Stimulated activated CD4-positive, alpha-beta T cell treated with anti-CD3 and anti-CD28 coated beads, Interleukin-1b, Interleukin-23, amount 100 ng/mL, for 4 hours (primary cell): ENCODE measurements around the gene PODXL2.
"Not testable (repeated sequence)": the region's sequence is repeated elsewhere in the genome, so short reads cannot be mapped to it uniquely, and the experiment has no call there.

Experiments
- DNase-seq, 2 donors: peaks; one replicate each; pipeline ENCODE4 v3.0.0-alpha.2; 2020; ENCODE audit warnings: low read depth in 2 of 2

PODXL2 gene

DNA sequence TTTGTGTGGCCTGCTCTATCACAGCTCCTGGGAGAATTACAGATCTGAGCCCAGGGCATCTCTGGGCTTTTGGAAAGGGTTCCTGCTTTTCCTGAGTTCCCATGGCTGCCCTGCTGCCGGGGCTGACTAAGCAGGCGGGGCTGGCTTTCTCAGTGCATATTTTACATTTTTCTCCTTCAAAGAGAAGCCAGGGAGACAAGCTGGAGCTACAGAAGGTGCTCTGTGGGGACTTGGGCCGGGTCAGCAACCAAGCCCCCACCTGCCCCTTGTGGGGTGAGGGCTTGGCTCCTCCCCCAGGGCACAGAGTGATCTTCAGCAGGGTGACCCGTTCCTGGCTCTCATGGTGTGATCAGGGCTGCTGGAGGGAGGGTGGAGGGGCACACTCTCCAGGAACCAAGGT lies 61.1 kb downstream of the PODXL2 start:
- no peak for DNase-seq

DNA sequence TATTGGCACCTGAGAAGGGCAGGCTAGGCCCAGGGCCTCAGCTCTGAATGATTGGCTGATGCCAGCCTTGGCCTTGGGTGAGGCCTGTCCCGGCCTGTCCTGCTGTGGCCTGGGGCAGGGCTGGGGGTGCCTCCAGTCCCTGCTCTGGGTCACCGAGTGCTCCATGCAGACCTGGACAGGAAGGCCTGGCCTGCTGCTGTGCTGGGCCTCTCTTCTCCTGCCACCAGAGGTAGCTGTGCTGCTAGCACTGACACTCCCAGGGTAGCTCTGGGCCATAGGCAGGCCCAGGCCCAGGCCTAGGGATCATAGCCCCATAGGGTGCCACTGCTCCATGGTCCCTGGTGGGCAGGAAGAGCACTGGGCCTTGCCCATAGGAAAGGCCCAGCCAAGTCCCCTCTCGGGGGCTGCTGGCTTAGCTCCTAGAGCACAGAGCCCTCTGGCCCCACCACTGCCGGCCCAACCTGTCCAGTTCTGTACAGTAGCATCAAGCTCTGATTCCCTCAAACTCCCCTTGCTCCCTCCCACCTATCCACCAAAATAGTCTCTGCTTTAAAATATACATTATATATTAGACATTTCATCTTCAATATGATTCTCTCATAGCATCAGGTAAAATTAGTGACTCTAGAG lies 62.0 kb downstream of the PODXL2 start:
- no peak for DNase-seq

DNA sequence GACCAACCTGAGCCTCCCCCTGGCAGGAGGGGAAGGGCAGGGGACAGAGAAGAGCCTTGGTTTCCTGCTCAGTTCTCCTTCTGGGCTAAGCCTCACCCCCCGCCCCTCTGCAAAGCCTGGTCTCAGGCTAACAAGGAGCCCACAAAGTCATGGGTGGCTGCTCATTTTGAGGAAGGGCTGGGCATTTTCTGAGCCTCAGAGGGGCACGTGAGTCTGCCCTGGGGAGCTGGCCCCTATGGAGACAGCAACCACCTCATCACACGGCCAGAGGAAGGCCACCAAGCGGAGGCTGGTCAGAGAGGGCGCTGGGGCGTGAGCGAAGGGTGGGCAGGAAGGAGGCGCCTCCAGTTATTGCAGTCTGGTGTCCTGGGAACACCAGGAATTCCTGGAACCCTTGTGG lies 62.5 kb downstream of the PODXL2 start:
- no peak for DNase-seq

DNA sequence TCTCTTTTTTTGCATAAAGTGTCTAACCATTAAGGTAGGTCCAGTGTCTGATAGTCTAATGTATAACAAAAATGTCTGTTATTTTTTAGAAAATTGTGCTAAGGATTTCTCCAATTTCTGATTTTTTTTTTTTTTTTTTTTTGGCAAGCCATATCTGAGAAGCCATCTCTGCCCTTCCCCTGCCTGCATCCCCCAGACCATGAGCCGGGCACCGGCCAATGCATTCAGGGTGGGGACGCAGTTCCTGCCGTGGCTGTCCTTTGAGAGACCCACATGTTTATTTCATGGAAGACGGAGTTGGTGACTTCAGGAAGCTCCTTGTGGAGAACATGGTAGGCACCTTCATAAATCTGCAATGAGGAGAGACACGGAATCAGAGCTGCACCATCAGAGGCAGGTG lies 63.0 kb downstream of the PODXL2 start:
- DNase-seq = no peak

DNA sequence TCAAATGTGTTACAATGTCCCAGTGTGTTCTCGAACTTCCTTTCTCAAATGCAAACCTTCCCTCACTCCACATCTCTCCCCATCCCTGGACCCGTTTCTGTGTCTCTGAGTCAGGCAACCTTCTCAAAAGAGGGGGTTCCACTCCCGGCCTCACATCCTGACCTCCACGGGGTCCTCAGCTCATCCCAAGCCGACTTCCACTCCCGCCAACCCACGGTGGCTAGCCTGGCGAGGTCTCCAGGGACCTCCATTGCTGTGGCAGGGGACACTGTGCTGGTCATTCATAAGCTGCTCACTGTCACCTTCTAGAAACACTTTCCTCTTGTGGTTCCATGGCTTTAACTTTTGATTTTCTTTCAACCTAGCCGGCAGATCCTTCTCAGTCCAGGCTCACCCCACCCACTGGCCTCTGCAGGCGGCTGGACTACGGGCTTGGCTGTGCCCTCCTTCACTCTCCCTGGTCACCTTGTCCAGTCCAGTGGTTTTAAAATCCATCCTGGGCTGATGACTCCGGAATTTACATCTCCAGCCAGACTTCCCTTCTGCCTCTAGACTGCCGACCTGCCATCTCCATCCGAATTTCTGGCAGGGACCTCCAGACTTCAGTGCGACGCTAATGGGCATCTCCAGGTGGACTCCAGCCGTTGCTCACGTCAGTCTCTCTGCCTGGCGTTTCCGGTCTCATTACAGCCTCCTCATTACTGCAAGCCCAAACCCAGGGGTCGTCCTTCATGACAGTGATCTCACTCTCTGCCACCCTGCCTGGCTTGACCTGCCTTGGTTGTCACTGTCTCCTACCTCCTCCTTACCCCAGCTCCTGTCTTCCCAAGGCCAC lies 63.7 kb downstream of the PODXL2 start:
- no peak for DNase-seq

DNA sequence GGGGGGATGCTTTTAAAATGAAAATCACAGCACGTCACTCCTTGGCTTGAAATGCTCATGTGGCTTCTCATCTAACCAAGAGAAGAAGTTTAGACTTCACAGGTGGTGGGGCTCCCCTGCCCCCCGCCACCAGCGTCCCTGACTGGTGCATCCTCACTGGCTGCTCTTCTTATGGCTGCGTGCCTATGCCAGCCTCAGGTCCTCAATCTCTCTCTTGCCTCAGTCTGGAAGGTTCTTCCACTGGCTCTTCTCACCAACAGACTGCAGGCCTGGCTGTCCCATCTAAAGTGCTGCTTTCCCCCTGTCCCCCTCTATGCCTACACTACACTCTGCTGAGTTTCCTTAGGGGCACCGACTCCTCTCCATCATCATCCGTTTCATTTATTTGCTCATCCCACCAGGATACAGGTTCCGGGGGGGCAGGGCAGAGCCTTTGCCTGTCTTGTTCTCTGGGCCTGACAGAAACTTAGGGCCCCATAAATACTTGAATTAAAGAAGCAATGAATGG lies 64.4 kb downstream of the PODXL2 start:
- DNase-seq = no peak

DNA sequence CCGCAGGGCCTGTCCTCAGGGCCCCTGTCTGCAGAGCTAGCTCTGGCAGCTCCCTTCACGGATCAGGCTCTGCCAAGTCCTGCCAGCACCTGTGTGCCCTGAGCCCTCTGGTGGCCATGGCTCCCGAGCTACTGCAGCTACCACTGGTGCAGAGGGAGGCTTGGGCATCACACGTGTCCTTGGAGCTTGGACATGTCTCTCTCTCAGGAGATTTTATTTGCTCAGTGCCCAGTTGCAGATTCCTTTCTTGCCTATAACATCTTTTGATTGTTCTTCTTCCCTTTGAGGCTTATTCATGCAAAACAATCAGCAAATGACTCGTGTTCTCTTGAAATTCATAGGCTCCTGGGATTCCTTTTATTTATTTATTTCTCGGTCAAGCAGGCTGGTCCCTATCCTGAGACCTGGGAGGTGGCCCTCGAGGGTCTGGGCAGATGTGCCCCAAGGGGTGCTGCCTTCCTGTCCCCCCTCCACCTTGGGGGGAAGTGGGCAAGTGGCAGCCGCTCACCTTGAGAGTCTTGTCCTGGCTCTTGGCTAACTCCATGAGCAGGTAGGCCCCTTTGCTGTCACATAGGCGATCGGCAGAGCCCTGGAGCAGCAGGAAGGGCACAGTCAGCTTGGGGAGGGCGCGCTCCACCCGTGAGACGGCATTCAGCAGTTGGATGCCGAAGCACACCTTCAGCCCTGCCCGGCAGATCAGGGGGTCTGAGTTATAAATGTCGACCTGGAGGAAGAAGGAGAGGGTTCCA lies 65.7 kb downstream of the PODXL2 start:
- DNase-seq = peak in 1 of 2 donors; percentile 13

DNA sequence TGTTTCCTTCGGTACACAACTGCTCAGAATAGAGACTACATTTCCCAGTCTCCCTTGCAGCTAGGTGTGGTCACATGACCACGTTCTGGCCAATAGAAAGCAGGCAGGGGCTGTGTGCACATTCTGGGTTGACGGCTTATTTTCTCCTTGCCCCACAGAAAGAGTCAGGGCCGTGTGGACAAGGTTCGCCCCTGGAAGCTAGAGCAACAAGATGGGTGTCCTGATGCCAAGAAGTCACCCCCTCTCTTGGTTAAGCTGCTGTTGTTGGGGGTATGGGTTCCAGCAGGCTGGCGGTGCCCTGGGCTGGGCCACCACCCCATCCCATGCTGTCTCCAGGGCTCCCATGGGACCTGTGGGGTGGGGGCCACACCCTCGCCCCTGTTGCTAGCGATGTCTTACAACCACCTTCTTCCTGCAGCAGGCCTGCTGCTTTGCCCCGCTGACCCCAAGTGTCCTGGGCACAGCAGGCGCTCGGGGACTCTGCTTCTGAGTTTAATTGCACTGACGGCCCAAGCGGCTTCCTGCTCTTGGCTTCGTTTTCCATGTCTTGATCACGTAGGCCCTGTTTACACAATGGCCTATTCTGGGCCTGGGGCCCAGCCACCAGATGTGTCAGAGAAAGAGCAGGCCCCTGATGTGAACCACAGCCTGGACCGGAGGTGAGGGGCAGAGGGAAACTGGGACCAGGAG lies 68.7 kb downstream of the PODXL2 start:
- peak in 1 of 2 donors; percentile 19 for DNase-seq

DNA sequence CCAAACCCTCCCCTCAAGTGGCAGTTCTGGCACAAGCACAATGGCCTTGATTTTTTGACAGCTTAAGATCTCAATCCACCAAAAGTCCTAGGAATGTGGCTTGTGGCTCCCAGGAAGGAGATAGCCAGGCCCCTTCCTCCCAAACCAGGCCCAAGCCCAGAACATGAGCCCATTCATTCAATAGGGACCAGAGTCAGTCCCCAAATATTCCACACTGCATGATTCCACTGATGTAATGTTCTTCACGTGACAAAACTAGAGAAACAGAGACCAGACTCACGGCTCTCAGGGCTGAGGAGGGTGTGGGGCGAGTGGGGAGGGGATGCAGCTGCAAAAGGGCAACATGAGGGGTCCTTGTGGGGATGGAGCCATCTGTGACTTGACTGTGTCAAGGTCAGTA lies 69.3 kb downstream of the PODXL2 start:
- DNase-seq = no peak

DNA sequence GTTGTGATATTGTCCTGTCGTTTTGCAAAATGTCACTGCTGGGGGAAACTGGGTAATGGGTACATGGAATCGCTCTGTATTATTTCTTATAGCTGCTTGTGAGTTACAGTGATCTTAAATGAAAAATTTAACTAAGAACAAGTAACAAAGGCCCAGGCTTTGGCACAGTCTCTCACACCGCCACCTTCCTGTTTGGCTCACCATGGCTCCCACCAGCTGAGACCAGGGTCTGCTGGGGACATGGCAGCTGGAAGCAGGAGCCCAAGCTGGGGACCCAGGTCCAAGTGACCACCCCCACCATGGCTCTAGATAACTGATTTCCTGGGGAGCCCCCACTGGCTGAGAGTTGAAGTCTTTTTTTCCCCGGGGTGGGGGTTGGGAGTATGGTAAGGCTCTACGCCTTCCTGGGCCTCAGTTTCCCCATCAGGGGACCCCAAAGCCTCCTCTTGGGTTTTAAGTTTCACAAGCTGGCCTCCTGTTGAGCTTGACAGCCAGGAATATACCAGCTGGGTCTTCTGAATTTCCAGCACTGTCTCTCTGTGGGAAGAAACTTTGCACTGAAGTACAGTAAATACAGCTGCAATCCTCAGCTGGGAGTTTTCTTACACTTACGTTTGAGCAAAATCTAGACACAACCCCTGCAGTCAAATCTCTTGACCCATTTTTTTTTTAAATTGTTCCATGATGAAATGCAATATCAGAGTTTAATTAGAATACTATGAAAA lies 69.9 kb downstream of the PODXL2 start:
- no peak for DNase-seq

DNA sequence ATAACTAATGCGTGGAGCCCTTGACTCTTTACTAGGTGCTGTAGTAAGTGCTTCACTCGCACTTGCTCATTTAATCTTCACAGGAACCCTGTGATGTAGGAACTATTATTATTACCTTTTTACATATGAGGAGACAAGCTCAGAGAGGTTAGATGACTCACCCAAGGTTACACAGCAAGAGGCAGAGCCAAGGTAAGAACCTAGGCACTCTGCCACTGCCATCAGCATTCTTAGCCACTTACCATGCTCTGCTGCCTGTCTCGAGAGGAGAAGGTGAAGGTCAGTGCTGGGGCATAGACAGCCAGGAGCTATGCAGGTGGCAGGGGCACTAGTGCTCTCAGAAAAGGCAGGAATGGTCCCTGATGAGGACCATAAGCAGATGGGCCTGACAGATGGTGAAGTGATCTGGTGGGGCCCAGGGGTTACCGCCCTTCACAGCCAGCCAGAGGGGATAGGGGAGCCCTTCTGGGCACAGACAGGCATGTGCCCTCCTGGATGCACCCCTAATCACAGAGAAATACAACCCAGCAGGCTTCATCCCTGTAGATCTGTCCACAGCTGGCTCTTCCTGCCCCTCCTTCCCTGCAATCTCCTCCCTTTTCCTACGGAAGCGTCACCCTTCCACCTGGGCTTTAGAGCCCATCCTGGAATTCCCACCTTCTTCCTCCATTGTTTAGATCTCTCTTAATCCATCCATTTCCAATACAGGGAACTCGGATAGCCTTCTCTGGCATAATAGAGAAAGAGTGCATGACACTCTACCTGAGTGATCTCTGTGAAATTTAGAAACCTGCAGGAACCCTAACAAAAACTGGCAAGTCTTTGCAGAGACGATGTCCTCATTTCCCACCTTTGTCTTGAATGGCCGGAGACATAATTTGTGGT lies 70.7 kb downstream of the PODXL2 start:
- DNase-seq = no peak

DNA sequence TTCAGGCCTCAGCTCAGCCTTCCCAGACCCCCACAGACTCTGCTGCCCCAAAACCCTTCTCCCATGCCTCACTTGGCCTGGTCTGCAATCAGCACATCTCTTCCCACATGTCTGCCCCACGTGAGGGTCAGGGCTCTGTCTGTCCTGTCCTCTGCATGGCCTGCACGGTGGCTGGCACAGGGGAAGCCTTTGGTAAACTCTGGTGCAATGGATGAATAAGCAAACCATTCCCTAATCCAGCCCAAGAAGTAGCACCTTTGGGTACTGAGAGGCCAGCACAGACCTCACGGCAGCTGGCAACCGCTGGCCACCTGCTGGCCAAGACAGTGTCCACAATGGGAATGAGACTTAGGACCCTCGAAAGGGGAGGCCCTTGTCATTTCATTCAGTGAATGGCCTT lies 71.4 kb downstream of the PODXL2 start:
- DNase-seq = no peak

DNA sequence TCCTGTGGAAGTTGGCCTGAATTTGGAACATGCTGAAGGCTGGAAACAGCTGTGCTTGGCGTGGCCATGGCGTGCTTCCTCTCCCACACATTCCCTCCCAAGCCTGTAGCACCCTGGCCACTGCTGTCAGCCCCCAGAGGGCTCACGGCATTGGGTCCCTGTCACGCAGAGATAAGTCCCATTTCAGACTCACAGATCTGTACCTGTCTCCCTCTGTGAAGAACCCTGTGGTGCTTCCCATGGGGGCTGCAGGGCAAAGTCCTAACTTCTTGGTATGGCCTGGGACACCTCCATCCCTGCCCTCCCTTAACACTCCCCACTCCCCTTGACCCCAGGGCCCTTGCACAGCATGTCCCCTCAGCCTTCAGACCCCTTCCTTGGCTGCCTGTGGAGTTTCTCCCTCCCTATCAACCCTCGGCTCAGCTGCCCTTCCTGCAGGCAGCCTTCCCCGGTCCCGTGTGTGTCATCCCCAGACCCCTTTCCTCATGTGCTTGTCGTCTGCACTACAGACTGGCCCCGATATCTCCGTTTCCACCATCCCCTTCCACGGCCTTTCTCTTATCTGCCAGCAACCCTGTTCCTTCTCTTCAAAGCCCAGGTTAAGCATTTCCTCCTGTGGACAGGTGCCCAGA lies 72.4 kb downstream of the PODXL2 start:
- DNase-seq = no peak

DNA sequence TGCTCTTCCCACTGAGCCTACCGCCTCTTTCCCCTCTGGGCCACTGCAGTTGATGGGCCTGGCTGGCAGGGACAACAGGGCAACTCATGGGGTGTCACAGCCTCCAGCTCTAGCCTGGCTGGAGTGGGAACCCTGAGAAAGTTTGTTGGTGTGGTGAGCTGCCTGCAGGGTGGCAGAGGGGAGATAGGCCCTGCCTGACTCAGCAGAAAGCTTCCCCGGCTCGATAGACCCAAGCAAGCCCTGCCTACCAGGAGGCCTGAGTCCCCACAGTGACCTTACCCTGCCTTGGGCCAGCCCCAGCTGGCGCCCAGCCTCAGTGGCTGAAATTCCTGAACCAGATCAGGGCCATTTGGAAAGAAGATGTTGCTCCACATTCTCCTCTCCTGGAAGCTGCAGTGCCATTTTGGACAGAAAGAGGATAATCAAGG lies 73.2 kb downstream of the PODXL2 start:
- no peak for DNase-seq

DNA sequence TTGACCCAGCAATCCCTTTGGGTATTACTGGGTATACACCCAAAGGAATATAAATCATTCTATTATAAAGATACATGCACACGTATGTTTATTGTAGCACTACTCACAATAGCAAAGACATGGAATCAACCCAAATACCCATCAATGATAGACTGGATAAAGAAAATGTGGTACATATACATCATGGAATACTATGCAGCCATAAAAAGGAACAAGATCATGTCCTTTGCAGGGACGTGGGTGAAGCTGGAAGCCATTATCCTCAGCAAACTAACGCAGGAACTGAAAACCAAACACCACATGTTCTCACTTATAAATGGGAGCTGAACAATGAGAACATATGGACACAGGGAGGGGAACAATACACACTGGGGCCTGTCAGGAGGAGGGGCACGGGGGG lies 75.9 kb downstream of the PODXL2 start:
- DNase-seq = not testable (repeated sequence)

DNA sequence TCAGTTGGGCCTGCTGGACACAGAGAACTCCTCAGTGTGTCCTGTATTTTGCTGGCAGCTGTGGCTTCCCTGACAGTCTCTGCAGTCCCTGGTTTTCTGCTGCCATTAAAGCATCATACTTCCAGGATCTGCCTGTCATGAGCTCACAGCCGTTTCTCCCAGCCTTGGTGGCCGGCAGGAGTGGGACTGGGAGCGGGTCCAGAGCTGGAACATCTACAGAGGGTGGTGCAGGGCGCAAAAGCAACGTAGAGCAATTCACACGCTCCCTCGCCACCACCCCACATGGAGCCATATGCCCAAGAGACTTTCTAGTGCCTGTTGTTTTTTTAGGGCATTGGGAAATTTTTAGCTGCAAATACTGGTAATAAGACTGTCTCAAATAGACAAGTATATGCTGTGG lies 77.3 kb downstream of the PODXL2 start:
- DNase-seq = no peak

DNA sequence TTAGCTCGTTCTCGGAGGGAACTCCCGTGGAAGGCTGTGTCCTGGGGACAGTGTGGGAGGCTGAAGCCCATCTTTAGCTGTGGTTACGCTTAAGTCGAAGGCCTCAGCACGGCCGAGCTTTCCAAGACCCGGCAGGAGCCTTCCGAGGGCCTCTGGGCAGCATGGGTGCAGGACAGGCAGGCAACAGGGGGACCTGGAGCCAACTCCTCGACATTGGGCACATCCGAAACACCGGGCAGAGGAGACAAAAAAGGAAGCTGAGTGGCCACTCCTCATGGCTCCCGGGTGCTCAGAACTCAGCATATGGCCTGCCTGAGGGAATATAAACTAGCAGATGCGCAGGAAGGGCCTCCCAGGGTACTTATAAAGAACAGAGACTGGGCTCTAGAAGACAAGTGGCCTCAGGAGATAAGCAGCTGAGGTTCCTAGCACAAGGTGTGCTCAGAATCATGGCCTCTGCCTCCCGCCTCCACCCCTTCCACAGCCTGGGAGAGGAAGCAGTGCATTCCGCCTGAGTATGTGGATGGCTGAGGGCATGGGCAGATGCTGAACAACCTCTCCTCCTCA lies 77.9 kb downstream of the PODXL2 start:
- DNase-seq = no peak

DNA sequence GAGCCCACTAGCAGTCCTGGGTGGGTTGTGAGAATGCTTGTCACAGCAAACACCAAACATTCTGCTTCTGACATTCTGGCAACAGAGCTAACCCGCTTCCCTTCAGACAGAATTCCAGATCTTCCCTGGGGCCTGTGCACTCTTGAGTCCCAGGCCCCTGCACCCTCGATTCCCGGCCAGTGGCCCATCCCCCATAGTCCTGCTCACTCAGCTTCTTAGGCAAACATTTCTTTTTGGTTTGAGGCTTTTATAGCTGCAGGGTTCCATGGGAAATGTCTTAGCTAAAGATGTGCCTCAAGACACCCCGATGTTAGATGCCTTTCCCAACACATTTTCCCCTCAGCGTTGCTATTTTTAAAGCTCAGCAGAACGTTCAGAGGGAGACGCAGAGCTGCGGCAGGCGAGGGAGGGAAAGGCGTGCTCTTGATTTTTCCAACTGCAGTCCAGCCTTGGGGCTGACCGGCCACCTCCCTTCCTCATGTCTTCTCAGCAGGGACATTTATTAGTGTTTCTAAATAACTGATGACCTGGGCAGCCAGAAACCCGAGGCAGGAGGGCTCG lies 78.9 kb downstream of the PODXL2 start:
- DNase-seq = no peak

DNA sequence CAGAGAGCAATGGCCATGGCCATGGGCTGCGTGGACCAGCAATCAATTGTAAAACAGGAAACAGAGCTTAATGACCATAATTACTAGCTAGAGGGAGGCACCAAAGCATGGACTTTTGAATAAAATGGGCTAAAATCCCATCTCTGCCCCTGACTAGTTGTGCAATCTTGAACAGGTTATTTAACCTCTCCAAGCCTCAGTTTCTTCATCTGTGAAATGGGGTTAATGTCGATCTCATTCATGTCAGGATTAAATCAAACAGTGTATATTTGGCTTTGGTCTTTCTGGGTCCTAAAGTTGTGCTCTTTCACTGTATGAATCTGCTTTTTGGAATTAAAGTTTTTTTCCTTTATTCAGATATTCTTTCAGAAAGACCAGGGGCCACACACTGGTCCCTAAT lies 79.9 kb downstream of the PODXL2 start:
- no peak for DNase-seq
